ENCODE measurements around the gene NT5E.

Gene NT5E

DNA sequence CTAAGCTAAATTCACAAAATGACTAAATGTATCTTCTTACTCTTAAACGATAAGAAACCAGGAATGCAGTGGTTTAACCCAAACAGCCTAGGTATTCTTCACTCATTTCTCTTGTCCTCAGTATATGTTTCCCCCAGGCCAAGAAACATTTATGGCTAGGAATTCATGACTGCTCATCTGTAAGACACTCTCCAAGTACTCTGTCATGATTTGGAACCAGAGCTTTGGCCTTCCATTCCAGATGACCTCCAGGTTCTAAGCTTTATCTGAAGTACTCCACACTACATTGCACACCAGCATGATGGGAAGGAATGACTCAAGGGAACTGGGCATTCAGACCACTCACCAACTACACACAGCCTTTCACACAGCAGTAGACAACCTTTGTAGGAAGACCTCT, 29.3 kb downstream of the NT5E start:
- in situ Hi-C loops (cut with MboI; ENCODE audit: low pct_unique_long_range_greater_than_20kb, low sequenced_read_pairs, unreplicated experiment) = no loop called here

DNA sequence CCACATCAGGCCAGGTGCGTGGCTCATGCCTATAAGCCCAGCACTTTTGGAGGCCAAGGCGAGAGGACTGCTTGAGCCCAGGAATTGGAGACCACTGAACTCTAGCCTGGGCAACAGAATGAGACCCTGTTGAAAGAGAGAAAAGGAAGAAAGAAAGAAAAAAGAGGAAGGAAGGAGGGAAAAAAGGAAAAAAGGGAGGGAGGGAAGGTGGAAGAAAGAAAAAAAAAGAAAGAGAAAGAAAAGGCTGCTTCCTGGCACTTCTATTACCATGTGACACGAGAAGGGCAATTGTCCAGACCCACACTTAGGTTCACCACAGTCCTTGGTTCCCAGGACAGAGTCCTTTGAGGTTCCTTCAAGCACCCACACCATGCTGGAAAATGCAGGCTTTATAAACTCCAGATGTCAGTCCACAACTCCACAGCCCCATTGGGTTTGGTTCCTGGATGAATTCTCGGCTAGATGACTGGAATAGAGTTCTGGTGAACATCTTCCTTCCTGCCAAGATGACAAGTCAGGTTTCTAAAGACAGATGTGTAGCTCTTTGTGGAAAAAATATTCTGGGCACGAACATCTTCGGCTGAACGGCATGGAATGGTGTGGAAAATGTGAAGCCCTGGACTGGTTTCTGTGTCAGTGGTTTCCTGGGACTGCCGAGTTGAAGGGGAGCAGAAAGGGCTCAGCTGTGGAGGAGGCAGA, 32.5 kb downstream of the NT5E start:
- in situ Hi-C loops (cut with MboI; ENCODE audit: low pct_unique_long_range_greater_than_20kb, low sequenced_read_pairs, unreplicated experiment) = loop anchor here (5.0 kb wide), 1 partner anchor 130 kb away; no protein-coding TSS in a partner anchor
- TF ChIP-seq, protein P1, sequence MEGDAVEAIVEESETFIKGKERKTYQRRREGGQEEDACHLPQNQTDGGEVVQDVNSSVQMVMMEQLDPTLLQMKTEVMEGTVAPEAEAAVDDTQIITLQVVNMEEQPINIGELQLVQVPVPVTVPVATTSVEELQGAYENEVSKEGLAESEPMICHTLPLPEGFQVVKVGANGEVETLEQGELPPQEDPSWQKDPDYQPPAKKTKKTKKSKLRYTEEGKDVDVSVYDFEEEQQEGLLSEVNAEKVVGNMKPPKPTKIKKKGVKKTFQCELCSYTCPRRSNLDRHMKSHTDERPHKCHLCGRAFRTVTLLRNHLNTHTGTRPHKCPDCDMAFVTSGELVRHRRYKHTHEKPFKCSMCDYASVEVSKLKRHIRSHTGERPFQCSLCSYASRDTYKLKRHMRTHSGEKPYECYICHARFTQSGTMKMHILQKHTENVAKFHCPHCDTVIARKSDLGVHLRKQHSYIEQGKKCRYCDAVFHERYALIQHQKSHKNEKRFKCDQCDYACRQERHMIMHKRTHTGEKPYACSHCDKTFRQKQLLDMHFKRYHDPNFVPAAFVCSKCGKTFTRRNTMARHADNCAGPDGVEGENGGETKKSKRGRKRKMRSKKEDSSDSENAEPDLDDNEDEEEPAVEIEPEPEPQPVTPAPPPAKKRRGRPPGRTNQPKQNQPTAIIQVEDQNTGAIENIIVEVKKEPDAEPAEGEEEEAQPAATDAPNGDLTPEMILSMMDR (IDR thresholded peaks at IDR 0.05; ENCODE audit: extremely low read depth, insufficient read depth, missing control alignments) = no peak
- no peak for DNase-seq (ENCODE audit: low spot score)

More for the DNA sequence above, 29.3 kb downstream of the NT5E start:
- DNase-seq (ENCODE audit: low spot score) = no peak
- TF ChIP-seq, protein P1 (IDR thresholded peaks at IDR 0.05; ENCODE audit: extremely low read depth, insufficient read depth, missing control alignments) = no peak

DNA sequence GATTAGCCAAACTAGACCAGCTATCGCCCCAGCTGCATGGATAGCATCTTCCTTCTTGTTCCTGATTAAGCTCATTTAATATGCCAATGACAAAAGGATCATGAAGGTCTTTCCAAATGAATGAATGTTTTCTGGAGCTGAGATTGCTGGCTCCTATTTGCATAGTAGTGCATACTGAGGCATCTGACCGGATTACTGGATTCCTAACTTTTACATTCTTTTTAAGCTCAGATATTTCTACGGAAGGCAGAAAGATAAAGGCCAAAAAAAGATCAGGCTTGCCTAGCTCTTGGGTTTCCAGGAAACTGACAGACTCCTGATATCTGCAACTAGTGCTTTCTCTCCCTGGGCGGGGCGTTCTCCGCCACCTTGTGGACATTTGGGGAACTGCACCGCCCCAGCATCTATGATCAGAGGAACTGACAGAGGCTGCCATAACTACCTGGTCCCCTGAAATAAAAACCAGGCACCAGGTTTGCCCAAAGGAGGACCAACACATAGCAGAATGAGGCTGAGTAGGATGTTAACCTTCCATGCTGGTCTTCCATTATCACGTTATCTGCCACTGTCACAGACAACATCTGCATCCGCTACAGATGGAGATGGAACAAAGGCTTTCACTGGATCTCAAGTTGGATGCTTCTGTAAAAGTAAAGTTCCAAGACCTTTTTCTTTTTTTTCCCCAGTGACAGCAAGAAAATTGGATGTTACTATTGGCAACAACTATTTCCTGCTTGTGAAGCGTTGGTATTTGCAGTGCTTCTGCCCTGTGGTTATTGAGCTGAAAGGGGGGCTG, 33.2 kb downstream of the NT5E start:
- peak; percentile 60 for DNase-seq (ENCODE audit: low spot score)
- in situ Hi-C loops (cut with MboI; ENCODE audit: low pct_unique_long_range_greater_than_20kb, low sequenced_read_pairs, unreplicated experiment) = loop anchor here (5.0 kb wide), 1 partner anchor 131 kb away; no protein-coding TSS in a partner anchor
- TF ChIP-seq, protein P1 (IDR thresholded peaks at IDR 0.05; ENCODE audit: extremely low read depth, insufficient read depth, missing control alignments) = peak; percentile 98

DNA sequence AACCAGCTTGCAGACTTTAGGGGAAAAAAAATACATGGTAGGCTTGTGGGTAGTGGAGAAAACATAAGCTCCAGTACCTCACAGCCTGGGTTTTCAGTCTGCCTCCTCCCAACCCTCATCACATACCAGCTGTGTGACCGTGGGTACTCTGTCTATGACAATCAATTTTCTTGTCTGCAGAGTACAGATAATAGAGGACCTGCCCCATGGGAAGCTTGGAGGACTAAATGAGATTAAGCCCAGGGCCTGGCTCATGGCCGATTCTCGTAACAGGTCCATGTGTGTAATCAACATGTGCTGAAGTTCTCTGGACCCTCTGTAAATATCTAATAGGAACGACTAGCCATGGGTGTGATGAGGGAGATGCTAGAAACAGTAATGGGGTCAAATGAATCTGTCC, 34.0 kb downstream of the NT5E start:
- TF ChIP-seq, protein P1 (IDR thresholded peaks at IDR 0.05; ENCODE audit: extremely low read depth, insufficient read depth, missing control alignments) = no peak
- in situ Hi-C loops (cut with MboI; ENCODE audit: low pct_unique_long_range_greater_than_20kb, low sequenced_read_pairs, unreplicated experiment) = loop anchor here (5.0 kb wide), 1 partner anchor 132 kb away; no protein-coding TSS in a partner anchor
- no peak for DNase-seq (ENCODE audit: low spot score)

DNA sequence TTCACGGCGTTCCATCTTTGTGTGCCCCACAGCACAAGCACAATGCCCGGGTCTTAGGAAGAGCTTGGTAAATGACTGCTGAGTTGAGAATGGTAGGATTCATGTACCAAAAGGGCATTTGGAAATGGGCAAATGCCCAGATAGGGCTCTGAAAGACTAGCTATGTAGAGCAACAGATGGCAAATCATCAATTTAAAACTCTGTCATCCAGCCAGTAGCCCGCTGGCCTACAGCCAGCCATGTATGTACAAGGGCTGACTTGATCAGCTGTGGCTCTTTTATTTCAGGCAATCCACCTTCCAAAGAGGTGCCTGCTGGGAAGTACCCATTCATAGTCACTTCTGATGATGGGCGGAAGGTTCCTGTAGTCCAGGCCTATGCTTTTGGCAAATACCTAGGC, 35.1 kb downstream of the NT5E start:
- no peak for DNase-seq (ENCODE audit: low spot score)
- TF ChIP-seq, protein P1 (IDR thresholded peaks at IDR 0.05; ENCODE audit: extremely low read depth, insufficient read depth, missing control alignments) = no peak
- in situ Hi-C loops (cut with MboI; ENCODE audit: low pct_unique_long_range_greater_than_20kb, low sequenced_read_pairs, unreplicated experiment) = loop anchor here (5.0 kb wide), 1 partner anchor 133 kb away; no protein-coding TSS in a partner anchor

DNA sequence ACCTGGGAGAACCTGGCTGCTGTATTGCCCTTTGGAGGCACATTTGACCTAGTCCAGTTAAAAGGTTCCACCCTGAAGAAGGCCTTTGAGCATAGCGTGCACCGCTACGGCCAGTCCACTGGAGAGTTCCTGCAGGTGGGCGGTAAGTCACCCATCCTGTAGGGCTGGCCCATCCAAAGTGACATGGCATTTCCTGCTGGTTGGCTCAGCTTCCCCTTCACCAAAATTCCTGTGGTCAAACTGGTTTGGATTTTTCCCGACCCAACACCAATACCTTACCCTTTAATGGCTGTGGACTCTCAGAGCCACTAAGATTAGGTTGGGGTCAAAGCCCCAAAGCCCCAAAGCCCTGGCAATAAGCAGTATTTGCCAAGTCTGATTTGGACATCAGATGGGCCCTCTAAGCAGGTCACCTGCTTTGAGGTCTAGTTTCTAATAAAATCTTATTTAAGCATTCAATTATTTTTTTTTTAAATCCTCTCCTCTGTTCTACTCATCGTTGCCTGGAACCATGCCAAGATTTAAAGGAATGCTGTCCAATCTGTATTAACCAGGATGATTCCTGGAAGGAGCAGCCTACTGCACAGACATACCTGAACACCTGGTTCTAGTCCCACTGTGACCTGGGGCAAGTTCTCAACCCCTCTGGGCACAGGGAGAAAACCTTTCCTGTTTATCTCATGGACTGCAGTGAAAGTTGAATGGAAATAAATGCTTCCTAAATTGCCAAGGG, 40.8 kb downstream of the NT5E start:
- in situ Hi-C loops (cut with MboI; ENCODE audit: low pct_unique_long_range_greater_than_20kb, low sequenced_read_pairs, unreplicated experiment) = no loop called here
- TF ChIP-seq, protein P1 (IDR thresholded peaks at IDR 0.05; ENCODE audit: extremely low read depth, insufficient read depth, missing control alignments) = no peak
- no peak for DNase-seq (ENCODE audit: low spot score)

All from GM13977 (cell line).